Testis (tissue), 3 donors: ENCODE results near the gene GUCD1. TPM values are rescaled to one million over a fixed set of nuclear protein-coding genes. Genes with fewer than 3 reads are reported as not detected.
A peak's percentile ranks its signal among the peaks of the same experiment; 100 is the strongest.

Experiments
- DNase-seq: peaks from one replicate; pipeline ENCODE4 v3.0.0-alpha.2; 2019
- H3K27ac ChIP-seq, 2 donors: fragments of 200-600 bp; sonication (generic); one replicate each; pipeline ENCODE4 v1.5.1; 2019
- H3K27me3 ChIP-seq: fragments of 200-600 bp; sonication (generic); one replicate; pipeline ENCODE4 v1.5.1; 2019
- H3K36me3 ChIP-seq: fragments of 200-600 bp; sonication (generic); one replicate; pipeline ENCODE4 v1.5.1; 2017; ENCODE audit warnings: low read depth; ENCODE audit errors: missing control alignments
- H3K4me1 ChIP-seq: fragments of 200-600 bp; sonication (generic); one replicate; pipeline ENCODE4 v1.5.1; 2019
- H3K4me3 ChIP-seq, 2 donors: fragments of 200-600 bp; sonication (generic); one replicate each; pipeline ENCODE4 v1.5.1; 2017 to 2019
- H3K9me3 ChIP-seq: fragments of 200-600 bp; sonication (generic); one replicate; pipeline ENCODE4 v1.5.1; 2017
- CTCF ChIP-seq, 3 experiments: fragments of 450-650 bp in 2 of 3; fragments of 200-600 bp in 1 of 3; sonication (generic) in 1 of 3; IDR thresholded peaks; one replicate each; pipeline ENCODE4 v1.5.1; 2016 to 2019; ENCODE audit warnings: antibody characterized with exemption in 3 of 3, mild to moderate bottlenecking in 2 of 3, moderate library complexity in 1 of 3
- POLR2A ChIP-seq: fragments of 450-650 bp; IDR thresholded peaks from one replicate; pipeline ENCODE4 v1.6.1; 2017; ENCODE audit warnings: antibody characterized with exemption, mild to moderate bottlenecking, moderate library complexity
- WGBS, 2 donors: methylation state at CpG; one replicate each; pipeline ENCODE4 v1.1.5; 2018; 5-methylcytosine and 5-hydroxymethylcytosine counted together
- intact Hi-C: fragments of 100-400 bp; cut with DNase I; formaldehyde crosslinking; loops from one replicate; pipeline ENCODE4 v1.15.1; 2023; ENCODE audit warnings: low total_unique reads
- polyA plus RNA-seq: library from polyadenylated mRNA; stranded (reverse); fragments of 350-450 nt; fragmentation: Illumina TruSeq; extraction: RNeasy Lipid Tissue Mini Kit (QIAGEN cat#74804); gene quantifications from one replicate; pipeline ENCODE4 v1.2.3, GENCODE V29; 2014; ENCODE audit warnings: low read depth, low replicate concordance; ENCODE audit not compliant: insufficient read depth
- total RNA-seq, 2 donors: library from RNA; depleted of rRNA; stranded (reverse); fragments of >200 nt; gene quantifications; one replicate each; pipeline ENCODE4 v1.2.3, GENCODE V29; 2016

Gene GUCD1
- total and polyA plus RNA-seq, 3 donors from 2014 or later, result 91.7 to 123 (median 93.6) TPM

GRCh38 chr22:24496234-24496633 lies 58.7 kb downstream of the GUCD1 start:
- intact Hi-C loops, result no loop called here
- Histone ChIP-seq H3K9me3 (no peaks in the 10 kb centered on the region), H3K27me3 (no peaks in the 10 kb centered on the region), H3K4me1 (peaks cover 4% of the 10 kb centered on the region), H3K36me3 (no peaks in the 10 kb centered on the region), H3K4me3 (no peak overlapping the region), H3K27ac (no peak overlapping the region)
- WGBS, 2 donors, result 79 to 87% methylated on average over 5 of the region's 5 CpGs
- no peak for DNase-seq
- TF ChIP-seq POLR2A (no peak), CTCF (IDR thresholded peaks at IDR 0.05) (no peak)

- DNase-seq, result no peak
- H3K27me3 ChIP-seq, result no peaks in the 10 kb centered on the region
- WGBS, 2 donors, result 63 to 87% methylated on average over 17 of the region's 17 CpGs
- H3K4me3 ChIP-seq, result peak overlapping the region; percentile 46 to 66
- intact Hi-C loops, result no loop called here
- no peaks in the 10 kb centered on the region for H3K36me3 ChIP-seq
- TF ChIP-seq POLR2A (no peak), CTCF (IDR thresholded peaks at IDR 0.05) (no peak)
- H3K4me1 ChIP-seq, result peaks cover 4% of the 10 kb centered on the region
- no peaks in the 10 kb centered on the region for H3K9me3 ChIP-seq
- H3K27ac ChIP-seq, result no peak overlapping the region
Measured at GRCh38 chr22:24495365-24495675, 59.6 kb downstream of the GUCD1 start.

- H3K4me3 ChIP-seq, result peak within 1 kb of the TSS; percentile 46 to 66
- no peaks in the 10 kb centered on the region for H3K9me3 ChIP-seq
- TF ChIP-seq POLR2A, result no peak
- TF ChIP-seq CTCF (IDR thresholded peaks at IDR 0.05), result no peak
- peak within 1 kb of the TSS in 1 of 2 donors; percentile 56 for H3K27ac ChIP-seq
- DNase-seq, result peak; percentile 71
- no peaks in the 10 kb centered on the region for H3K27me3 ChIP-seq
- 41 to 48% methylated on average over 38 to 66 of the region's 76 CpGs for WGBS, 2 donors
- peaks cover 4% of the 10 kb centered on the region for H3K4me1 ChIP-seq
- intact Hi-C loops, result no loop called here
- no peaks in the 10 kb centered on the region for H3K36me3 ChIP-seq
Measured at GRCh38 chr22:24494528-24495364, 60.2 kb downstream of the GUCD1 start, which contains the start of gene UPB1. Gene UPB1 (plus strand): TSS chr22:24495332. CDS start chr22:24495404, 72 bp downstream.

GRCh38 chr22:24494167-24494527 lies 60.8 kb downstream of the GUCD1 start:
- Histone ChIP-seq H3K27ac (peak overlapping the region in 1 of 2 donors; percentile 56), H3K4me1 (peaks cover 4% of the 10 kb centered on the region), H3K9me3 (no peaks in the 10 kb centered on the region), H3K27me3 (no peaks in the 10 kb centered on the region), H3K4me3 (peak overlapping the region; percentile 46 to 66), H3K36me3 (no peaks in the 10 kb centered on the region)
- no peak for DNase-seq
- 42 to 45% methylated on average over 18 to 21 of the region's 21 CpGs for WGBS, 2 donors
- TF ChIP-seq POLR2A (no peak), CTCF (IDR thresholded peaks at IDR 0.05) (no peak)
- intact Hi-C loops, result no loop called here

GRCh38 chr22:24492391-24492790 lies 62.5 kb downstream of the GUCD1 start:
- H3K4me3 ChIP-seq, result no peak overlapping the region
- WGBS, 2 donors, result 60 to 80% methylated on average over 3 of the region's 3 CpGs
- no peaks in the 10 kb centered on the region for H3K36me3 ChIP-seq
- peak; percentile 43 for DNase-seq
- H3K27ac ChIP-seq, result no peak overlapping the region
- peaks cover 4% of the 10 kb centered on the region for H3K4me1 ChIP-seq
- no peaks in the 10 kb centered on the region for H3K27me3 ChIP-seq
- no peaks in the 10 kb centered on the region for H3K9me3 ChIP-seq
- intact Hi-C loops, result no loop called here
- no peak for TF ChIP-seq POLR2A
- TF ChIP-seq CTCF (IDR thresholded peaks at IDR 0.05), result no peak
